SK-N-MC (cell line): ENCODE measurements around the gene MLST8.

Experiments
- EZH2 ChIP-seq: fragments of 200-600 bp; sonication (generic); IDR thresholded peaks from one replicate; pipeline ENCODE4 v1.6.1; 2017; ENCODE audit warnings: antibody characterized with exemption
- FOXP2 ChIP-seq: optimal IDR thresholded peaks from 2 replicates; pipeline ENCODE3; 2011; ENCODE audit warnings: mild to moderate bottlenecking, moderate library complexity; ENCODE audit not compliant: insufficient read depth; ENCODE audit errors: extremely low read length, control extremely low read depth
- POLR2AphosphoS5 ChIP-seq: IDR thresholded peaks from 2 replicates; pipeline ENCODE4 v1.6.1; 2012; ENCODE audit warnings: mild to moderate bottlenecking, low read depth, low read length, borderline replicate concordance

GRCh38 chr16:2200313-2200712, 4.9 kb upstream of the MLST8 start:
- TF ChIP-seq POLR2AphosphoS5 (no peak), EZH2 (no peak), FOXP2 (no peak)
